Measurements from ENCODE around the gene GAL3ST1.
"Not testable (repeated sequence)": the region's sequence is repeated elsewhere in the genome, so short reads cannot be mapped to it uniquely, and the experiment has no call there.

Gene GAL3ST1, protein sequence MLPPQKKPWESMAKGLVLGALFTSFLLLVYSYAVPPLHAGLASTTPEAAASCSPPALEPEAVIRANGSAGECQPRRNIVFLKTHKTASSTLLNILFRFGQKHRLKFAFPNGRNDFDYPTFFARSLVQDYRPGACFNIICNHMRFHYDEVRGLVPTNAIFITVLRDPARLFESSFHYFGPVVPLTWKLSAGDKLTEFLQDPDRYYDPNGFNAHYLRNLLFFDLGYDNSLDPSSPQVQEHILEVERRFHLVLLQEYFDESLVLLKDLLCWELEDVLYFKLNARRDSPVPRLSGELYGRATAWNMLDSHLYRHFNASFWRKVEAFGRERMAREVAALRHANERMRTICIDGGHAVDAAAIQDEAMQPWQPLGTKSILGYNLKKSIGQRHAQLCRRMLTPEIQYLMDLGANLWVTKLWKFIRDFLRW

DNA sequence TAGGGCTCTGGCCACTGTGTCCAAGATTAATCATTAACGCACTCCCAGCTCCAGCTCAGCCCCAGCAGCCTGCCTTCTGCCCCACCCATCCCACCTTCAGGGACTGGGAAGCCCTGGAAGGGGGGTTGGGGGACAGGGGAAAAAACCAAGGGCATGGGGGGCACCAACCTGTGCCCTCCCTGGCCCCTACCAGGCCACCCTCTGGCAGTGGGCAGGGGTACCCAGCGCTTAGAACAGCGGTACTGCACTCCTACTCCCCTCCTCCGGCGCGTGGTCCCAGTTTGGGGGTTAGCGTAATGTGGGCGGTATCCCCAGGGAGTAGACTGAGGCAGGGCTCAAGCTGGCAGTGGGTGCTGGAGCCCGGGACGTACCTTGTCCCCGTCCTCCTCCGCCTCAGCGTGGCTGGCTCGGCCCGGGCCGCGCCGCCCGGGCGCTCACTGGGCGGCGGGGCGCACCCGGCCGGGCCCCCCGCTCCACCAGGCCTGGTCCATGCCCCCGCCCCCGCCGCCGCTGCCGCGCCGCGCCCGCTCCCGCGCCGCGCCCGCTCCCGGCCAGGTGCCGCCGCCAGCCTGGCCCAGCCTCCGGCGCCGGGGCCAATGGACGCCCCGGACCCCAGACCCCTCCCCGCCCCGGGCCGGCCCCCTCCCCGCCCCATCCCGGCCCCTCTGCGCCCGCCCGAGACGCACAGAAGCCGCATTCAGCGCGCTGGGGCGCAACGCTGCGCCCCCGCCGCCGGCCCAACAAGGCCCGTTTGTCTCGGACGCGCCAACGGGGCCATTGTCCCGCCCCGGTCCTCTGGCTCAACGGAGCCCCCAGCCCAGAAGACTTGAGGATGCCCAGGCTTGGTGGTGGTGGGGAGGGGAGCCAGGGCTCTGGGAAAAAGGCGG is at the start of gene GAL3ST1:
Gene GAL3ST1 (minus strand): TSS at position 571 of the 887 bp plus-strand sequence. CDS start 17,273 bp downstream, outside the sequence.
- DNase-seq: no peak

GRCh38 chr22:30619909-30620308 is 45.4 kb upstream of the GAL3ST1 start:
- not testable (repeated sequence) for DNase-seq

DNA sequence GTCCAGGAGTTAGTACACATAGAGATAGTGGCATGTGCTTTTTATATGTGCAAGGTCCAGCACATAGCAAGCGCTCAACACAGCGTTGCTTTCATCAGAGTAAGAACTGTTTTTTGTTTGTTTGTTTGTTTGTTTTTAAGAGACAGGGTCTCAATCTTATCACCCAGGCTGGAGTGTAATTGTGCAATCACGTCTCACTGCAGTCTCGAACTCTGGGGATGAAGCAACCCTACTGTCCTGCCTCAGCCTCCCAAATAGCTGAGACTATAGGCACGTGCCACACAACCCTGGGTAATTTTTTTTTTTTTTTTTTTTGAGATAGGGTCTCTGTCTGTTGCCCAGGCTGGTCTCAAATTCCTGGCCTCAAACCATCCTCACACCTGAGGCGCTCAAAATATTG is 43.4 kb upstream of the GAL3ST1 start:
- no peak for DNase-seq

DNA sequence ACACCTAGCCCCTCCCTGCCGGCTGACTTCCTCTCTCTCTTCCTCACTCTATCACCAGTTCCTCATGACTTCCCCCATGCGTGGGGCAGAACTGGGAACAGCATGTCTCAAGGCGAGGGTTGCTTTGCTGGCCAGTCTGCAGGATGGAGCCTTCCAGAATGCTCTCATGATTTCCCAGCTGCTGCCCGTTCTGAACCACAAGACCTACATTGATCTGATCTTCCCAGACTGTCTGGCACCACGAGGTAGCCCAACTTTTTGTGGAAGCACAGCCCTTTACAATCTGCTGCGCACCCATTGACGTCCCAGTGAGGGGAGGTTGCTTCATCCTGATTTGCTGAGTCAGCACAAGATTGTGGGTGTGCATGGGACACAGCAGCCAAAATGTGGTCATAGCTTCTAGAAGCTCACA is 41.1 kb upstream of the GAL3ST1 start:
- peak; percentile 49 for DNase-seq

DNA sequence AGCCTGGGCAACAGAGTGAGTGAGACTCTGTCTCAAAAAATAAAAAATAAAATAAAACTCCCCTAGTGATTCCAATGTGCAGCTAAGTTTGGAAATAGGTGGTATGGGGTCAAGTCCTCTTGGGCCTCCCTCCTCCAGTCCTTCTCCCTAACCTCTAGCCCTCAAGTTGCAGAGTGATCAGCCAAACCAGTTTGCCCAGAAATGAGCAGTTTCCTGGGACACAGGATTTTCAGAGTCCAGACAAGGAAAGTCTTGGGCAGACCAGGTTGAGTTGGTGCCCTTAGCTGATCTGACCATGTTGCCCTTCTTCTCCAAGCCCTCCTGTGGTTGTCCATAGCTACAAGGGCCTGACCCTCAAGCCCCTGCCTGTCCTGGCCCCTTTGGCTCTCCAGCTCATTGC is 40.4 kb upstream of the GAL3ST1 start:
- DNase-seq: no peak

DNA sequence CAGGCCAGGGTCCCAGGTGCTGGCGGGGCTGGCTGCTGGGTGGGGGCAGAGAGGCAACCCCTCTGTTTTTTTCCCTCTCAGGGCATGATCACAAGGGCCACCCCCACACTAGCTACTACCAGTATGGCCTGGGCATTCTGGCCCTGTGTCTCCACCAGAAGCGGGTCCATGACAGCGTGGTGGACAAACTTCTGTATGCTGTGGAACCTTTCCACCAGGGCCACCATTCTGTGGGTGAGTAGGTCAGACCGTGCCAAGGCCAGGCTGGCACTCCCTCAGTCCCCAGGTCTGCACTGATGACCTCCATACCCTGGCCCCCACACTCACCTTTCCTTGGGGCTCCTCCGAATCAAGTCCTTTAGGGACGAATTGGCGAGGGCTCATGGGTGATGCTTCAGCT is 39.8 kb upstream of the GAL3ST1 start:
- DNase-seq: no peak

DNA sequence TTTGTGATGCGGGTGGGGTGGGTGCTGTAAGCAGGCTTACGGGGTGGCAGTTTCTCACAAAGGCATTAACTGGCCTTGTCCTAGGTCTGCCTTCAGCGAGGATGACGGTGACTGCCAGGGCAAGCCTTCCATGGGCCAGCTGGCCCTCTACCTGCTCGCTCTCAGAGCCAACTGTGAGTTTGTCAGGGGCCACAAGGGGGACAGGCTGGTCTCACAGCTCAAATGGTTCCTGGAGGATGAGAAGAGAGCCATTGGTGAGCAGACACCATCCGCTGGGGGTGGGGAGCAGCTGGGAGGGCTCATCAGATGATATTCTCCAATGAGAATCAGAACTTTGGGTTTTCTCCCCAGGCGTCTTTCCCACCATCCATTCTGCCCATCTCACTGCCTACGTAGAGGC is 38.3 kb upstream of the GAL3ST1 start:
- DNase-seq: no peak

GRCh38 chr22:30611197-30611596 is 36.7 kb upstream of the GAL3ST1 start:
- DNase-seq: no peak

- peak; percentile 94 for DNase-seq
Observed at GRCh38 chr22:30610299-30610698, 35.8 kb upstream of the GAL3ST1 start.

DNA sequence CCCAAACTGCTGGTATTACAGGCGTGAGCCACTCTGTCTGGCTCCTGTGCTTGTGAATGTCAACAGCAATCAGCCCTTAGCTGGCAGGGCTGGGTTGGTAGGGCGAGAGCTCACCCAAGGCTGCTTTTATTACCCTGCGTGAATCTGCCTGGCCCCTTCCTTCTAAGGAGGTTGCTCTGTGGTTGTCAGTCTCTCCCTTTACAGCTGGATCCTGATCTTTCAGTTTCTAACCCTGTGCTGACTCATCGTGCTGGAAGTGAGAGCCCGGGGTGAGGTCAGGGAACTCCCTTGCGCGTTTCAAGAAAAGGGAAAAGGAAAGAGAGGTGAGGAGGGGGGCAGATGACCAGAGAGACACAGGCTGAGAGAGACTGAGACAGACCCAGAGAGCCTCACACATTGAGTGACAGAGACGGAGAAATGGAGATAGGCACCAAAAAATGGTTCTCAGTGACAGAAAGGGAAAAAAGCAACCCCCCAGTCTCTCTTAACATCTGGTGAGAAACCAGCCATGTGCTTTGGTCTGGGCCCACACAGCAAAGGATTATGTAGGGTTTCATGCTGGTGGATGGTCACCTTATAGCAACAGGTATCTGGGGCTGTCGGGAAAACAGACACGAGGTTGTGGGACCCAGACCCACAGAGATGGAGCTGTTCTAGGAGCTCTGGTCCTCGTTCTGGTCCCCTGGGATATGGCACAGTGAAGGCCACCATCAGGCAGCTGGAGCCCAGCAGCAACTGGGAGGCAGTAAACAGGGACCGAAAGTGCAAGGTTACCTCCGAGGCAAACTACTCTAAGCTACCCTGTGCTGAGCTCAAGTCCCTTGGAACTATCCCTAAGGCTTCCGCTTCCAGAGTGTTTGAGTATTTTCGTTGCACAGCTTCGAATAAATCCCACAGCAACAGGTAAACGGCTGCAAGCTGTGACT is 35.1 kb upstream of the GAL3ST1 start:
- peak; percentile 96 for DNase-seq

DNA sequence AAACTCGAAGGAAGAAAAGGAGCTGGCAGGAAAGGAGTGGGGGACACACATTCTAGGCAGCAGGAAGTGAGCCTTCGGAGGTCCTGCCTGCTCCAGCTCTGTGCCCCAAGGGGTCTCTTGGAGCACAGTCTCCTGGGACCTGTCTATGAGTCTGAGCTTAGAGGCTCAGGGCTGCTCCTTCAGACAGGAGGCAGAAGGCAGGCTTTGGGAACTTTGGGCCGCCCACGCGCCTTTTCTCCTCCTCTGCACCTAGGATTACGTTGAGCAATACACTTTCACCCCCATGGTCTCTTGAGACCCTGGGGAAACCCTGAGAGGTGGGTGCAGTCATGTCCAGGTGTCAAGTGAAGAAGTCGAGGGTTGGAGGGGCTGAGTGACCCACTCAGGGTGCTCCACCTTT is 33.5 kb upstream of the GAL3ST1 start:
- no peak for DNase-seq

- no peak for DNase-seq
Observed at GRCh38 chr22:30607300-30607930, 33.0 kb upstream of the GAL3ST1 start.

DNA sequence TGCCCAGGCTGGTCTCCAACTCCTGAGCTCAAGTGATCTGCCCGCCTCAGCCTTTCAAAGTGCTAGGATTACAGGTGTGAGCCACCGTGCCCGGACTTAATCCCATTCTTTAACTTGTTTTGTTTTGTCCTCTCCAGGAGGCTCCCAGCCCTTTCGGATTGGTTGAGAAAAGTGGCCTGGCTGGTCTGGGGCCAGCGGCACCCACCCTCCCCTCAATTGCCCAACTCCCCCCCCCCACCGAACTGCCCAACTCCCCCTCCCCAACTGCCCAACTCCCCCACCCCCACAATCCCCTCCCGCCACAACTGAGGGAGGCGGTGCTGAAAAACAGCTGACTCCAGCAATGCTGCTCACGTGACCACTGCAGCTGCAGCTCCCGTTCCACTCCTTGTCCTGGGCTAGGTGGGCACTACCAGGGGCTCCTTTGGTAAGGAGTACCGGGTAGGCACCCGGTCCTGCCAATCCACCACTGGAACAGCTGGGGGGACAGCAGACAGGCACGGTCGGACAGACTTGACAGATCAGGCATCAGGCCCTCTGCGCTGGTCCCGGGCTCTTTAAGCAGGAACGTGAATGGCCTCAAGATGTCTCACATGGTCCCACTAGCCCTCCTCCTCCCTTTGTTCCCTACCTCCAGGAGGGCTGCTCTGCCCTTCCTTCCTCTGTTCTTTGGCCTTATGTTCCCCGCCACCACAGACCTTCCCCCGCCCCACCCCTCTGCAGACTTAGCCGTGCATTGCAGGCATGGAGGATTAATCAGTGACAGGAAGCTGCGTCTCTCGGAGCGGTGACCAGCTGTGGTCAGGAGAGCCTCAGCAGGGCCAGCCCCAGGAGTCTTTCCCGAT is 32.2 kb upstream of the GAL3ST1 start, which contains the start of gene TCN2:
Gene TCN2 (plus strand): TSS at position 720 of the 845 bp plus-strand sequence. CDS start 158 bp downstream, outside the sequence.
- DNase-seq: peak; percentile 76

- DNase-seq: peak; percentile 62
Observed at GRCh38 chr22:30605449-30606110, 31.1 kb upstream of the GAL3ST1 start.

DNA sequence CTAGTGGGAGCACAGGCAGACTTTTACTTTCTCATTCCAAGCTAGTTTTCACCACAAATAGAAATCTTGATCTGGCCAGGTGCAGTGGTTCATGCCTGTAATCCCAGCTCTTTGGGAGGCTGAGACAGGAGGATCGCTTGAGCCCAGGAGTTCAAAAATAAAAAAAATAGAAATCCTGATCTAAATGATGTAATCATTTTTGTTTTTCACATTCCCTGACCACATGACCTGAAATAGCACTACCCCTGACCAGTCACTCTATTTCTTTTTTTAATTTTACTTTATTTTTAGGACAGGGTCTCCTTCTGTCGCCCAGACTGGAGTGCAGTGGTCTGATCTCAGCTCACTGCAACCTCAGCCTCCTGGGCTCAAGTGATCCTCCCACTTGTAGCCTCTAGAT is 30.3 kb upstream of the GAL3ST1 start:
- no peak for DNase-seq

DNA sequence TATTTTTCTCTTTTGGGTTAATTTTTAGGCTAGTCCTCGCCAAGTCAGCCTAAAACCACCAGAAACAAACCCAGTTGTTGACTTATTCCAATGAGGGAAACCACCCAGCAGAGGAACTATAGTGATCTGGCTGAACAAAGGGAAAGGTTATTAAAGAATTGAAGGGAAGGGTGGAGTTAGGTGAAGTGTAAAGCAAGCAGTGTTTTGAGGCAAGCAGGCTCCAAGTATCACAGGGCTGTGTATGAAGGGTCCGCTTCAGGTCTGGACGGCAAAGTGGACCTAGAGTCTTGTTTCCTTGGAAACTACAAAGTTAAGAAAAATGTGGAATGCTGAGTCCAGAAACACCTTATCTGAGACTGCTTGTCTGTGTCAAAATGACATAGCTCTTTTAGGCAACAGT is 29.3 kb upstream of the GAL3ST1 start:
- DNase-seq: no peak

DNA sequence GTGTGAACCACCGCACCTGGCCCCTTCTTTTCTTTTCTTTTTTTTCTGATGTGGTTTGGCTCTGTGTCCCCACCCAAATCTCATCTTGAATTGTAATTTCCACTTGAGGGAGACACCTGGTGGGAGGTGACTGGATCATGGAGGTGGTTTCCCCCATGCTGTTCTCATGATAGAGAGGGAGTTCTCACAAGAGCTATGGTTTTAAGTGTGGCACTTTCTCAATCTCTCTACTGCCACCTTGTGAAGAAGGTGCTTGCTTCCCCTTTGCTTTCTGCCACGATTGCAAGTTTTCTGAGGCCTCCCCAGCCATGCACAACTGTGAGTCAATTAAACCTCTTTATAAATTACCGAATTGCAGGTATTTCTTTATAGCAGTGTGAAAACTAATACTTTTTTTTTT is 27.6 kb upstream of the GAL3ST1 start:
- DNase-seq: no peak

GRCh38 chr22:30601464-30601863 is 27.0 kb upstream of the GAL3ST1 start:
- no peak for DNase-seq

- peak; percentile 46 for DNase-seq
Observed at GRCh38 chr22:30600921-30601320, 26.5 kb upstream of the GAL3ST1 start.

GRCh38 chr22:30598986-30599385 is 24.5 kb upstream of the GAL3ST1 start:
- no peak for DNase-seq

DNA sequence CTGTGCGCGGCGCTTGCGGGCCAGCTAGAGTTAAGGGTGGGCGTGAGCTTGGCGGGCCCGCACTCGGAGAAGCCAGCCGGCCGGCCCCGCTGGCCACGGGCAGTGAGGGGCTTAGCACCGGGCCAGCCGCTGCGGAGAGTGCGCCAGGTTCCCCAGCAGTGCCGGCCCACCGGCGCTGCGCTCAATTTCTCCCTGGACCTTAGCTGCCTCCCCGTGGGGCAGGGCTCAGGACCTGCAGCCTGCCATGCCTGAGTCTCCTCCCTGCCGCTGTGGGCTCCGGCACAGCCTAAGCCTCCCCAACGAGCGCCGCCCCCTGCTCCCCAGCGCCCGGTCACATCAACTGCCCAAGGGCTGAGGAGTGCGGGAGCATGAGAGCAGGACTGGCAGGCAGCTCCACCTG is 22.4 kb upstream of the GAL3ST1 start:
- DNase-seq: no peak

Data from inflammatory macrophage treated with lipopolysaccharide for 4 hours (primary cell).